ENCODE data around the gene NR1H3.

NR1H3 gene

DNA sequence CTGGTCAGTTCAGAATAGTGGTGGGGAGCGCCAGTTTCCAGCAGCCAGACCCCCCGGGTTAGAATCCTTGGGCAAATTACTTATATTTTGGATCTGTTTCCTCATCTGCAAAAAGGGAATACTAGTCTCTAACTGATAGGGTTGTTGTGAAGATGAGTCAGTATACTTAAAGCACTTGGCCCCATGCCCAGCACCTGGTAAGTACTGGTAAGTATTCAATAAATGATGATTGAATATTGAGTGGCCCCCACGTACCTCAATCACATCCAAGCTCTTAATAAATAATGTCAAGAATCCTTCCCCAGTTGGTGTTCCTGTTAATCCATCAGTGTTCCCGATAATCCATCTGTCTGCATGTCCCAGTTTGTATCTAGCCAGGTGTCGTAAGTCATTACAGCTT, 21.3 kb upstream of the NR1H3 start:
- H3K4me3 ChIP-seq (ENCODE audit: low read depth in 1 of 2, low read length in 1 of 2) = no peak overlapping the region
- no peaks in the 10 kb centered on the region for H3K4me1 ChIP-seq (ENCODE audit: control insufficient read depth in 1 of 2, insufficient read depth in 1 of 2, low read depth in 1 of 2, low read length in 1 of 2)
- TF ChIP-seq, protein P1, sequence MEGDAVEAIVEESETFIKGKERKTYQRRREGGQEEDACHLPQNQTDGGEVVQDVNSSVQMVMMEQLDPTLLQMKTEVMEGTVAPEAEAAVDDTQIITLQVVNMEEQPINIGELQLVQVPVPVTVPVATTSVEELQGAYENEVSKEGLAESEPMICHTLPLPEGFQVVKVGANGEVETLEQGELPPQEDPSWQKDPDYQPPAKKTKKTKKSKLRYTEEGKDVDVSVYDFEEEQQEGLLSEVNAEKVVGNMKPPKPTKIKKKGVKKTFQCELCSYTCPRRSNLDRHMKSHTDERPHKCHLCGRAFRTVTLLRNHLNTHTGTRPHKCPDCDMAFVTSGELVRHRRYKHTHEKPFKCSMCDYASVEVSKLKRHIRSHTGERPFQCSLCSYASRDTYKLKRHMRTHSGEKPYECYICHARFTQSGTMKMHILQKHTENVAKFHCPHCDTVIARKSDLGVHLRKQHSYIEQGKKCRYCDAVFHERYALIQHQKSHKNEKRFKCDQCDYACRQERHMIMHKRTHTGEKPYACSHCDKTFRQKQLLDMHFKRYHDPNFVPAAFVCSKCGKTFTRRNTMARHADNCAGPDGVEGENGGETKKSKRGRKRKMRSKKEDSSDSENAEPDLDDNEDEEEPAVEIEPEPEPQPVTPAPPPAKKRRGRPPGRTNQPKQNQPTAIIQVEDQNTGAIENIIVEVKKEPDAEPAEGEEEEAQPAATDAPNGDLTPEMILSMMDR (IDR thresholded peaks at IDR 0.05) = no peak
- no peak overlapping the region for H3K27ac ChIP-seq
- no peaks in the 10 kb centered on the region for H3K9me3 ChIP-seq
- H3K36me3 ChIP-seq = peaks cover 60% of the 10 kb centered on the region
- no peaks in the 10 kb centered on the region for H3K27me3 ChIP-seq

GRCh38 chr11:47239852-47240251, 17.9 kb upstream of the NR1H3 start:
- H3K4me3 ChIP-seq (ENCODE audit: low read depth in 1 of 2, low read length in 1 of 2) = no peak overlapping the region
- peaks cover 84% of the 10 kb centered on the region for H3K36me3 ChIP-seq
- no peaks in the 10 kb centered on the region for H3K9me3 ChIP-seq
- H3K27ac ChIP-seq = no peak overlapping the region
- no peaks in the 10 kb centered on the region for H3K4me1 ChIP-seq (ENCODE audit: control insufficient read depth in 1 of 2, insufficient read depth in 1 of 2, low read depth in 1 of 2, low read length in 1 of 2)
- no peaks in the 10 kb centered on the region for H3K27me3 ChIP-seq
- TF ChIP-seq, protein P1 (IDR thresholded peaks at IDR 0.05) = no peak

DNA sequence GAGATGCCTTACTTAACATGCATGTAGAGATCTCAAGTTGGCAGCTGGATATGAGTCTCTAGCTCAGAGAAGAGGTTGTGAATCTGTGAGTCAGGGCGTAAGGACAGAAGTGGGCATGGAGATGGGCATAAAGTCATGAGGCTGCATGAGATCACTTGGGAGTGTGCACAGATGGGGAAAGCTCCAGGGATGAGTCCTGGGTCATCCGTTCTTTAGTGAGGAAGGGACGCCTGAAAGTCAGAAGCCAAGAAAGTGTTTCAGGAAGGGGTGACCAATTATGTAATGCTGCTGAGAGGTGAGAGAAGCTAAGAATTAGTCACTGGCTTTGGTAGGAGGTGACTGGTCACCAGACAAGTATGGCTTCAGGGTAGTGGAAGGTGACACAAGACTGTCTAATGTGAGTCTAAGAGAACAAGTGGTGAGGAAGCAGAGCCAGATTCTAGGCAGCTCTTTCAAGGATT, 15.9 kb upstream of the NR1H3 start:
- no peak overlapping the region for H3K27ac ChIP-seq
- H3K36me3 ChIP-seq = peaks cover 87% of the 10 kb centered on the region
- H3K27me3 ChIP-seq = no peaks in the 10 kb centered on the region

GRCh38 chr11:47242596-47243192, 15.1 kb upstream of the NR1H3 start:
- Histone ChIP-seq H3K36me3 (peaks cover 84% of the 10 kb centered on the region), H3K27ac (no peak overlapping the region), H3K4me1 (ENCODE audit: control insufficient read depth in 1 of 2, insufficient read depth in 1 of 2, low read depth in 1 of 2, low read length in 1 of 2) (peaks cover 0 to 3% of the 10 kb centered on the region in 2 experiments), H3K4me3 (ENCODE audit: low read depth in 1 of 2, low read length in 1 of 2) (no peak overlapping the region), H3K9me3 (no peaks in the 10 kb centered on the region), H3K27me3 (no peaks in the 10 kb centered on the region)
- TF ChIP-seq, protein P1 (IDR thresholded peaks at IDR 0.05) = no peak

More for the DNA sequence above, 15.9 kb upstream of the NR1H3 start:
- TF ChIP-seq, protein P1 (IDR thresholded peaks at IDR 0.05) = no peak
- no peaks in the 10 kb centered on the region for H3K4me1 ChIP-seq (ENCODE audit: control insufficient read depth in 1 of 2, insufficient read depth in 1 of 2, low read depth in 1 of 2, low read length in 1 of 2)
- no peak overlapping the region for H3K4me3 ChIP-seq (ENCODE audit: low read depth in 1 of 2, low read length in 1 of 2)
- no peaks in the 10 kb centered on the region for H3K9me3 ChIP-seq

GRCh38 chr11:47243454-47243853, 14.3 kb upstream of the NR1H3 start:
- H3K4me1 ChIP-seq (ENCODE audit: control insufficient read depth in 1 of 2, insufficient read depth in 1 of 2, low read depth in 1 of 2, low read length in 1 of 2) = peaks cover 8 to 10% of the 10 kb centered on the region in 2 experiments
- TF ChIP-seq, protein P1 (IDR thresholded peaks at IDR 0.05) = no peak
- H3K36me3 ChIP-seq = peaks cover 76% of the 10 kb centered on the region
- H3K4me3 ChIP-seq (ENCODE audit: low read depth in 1 of 2, low read length in 1 of 2) = no peak overlapping the region
- no peak overlapping the region for H3K27ac ChIP-seq
- no peaks in the 10 kb centered on the region for H3K27me3 ChIP-seq
- H3K9me3 ChIP-seq = no peaks in the 10 kb centered on the region

Data from neutrophil (primary cell).